ENCODE data around the gene SOX5.
"Not testable (repeated sequence)": the region's sequence is repeated elsewhere in the genome, so short reads cannot be mapped to it uniquely, and the experiment has no call there.

SOX5 gene

GRCh38 chr12:23721268-23721667 is 228.2 kb downstream of the SOX5 start:
- Histone ChIP-seq H4K20me1 (ENCODE audit: insufficient read depth, low read length) (no peaks in the 10 kb centered on the region), H3K9me2 (replicated peaks; ENCODE audit: insufficient read depth, low read length) (no peaks in the 10 kb centered on the region), H2AFZ (ENCODE audit: low read length) (no peak overlapping the region), H3K79me2 (ENCODE audit: low read length) (no peaks in the 10 kb centered on the region), H3K4me1 (ENCODE audit: low read length) (no peaks in the 10 kb centered on the region), H3K4me3 (ENCODE audit: low read length) (no peak overlapping the region), H3K36me3 (replicated peaks; ENCODE audit: insufficient read depth, low read length) (no peaks in the 10 kb centered on the region), H3F3A (ENCODE audit: insufficient read depth, low read length) (no peaks in the 10 kb centered on the region), H3K9ac (ENCODE audit: low read length) (no peak overlapping the region), H3K27me3 (replicated peaks; ENCODE audit: insufficient read depth, low read length) (no peaks in the 10 kb centered on the region), H3K27ac (ENCODE audit: low read length) (no peak overlapping the region), H3K4me2 (ENCODE audit: low read depth, low read length) (no peak overlapping the region), H3K9me3 (replicated peaks; ENCODE audit: insufficient read depth, low read length) (no peaks in the 10 kb centered on the region)
- TF ChIP-seq EZH2 (optimal IDR thresholded peaks at IDR 0.05; ENCODE audit: low read depth, low read length) (no peak), CTCF (IDR thresholded peaks at IDR 0.05; ENCODE audit: low read length) (no peak), EZH2phosphoT487 (IDR thresholded peaks at IDR 0.05; ENCODE audit: low read length) (no peak)
- DNase-seq: no peak

- Histone ChIP-seq H4K20me1 (ENCODE audit: insufficient read depth, low read length) (no peaks in the 10 kb centered on the region), H3K4me2 (ENCODE audit: low read depth, low read length) (no peak overlapping the region), H3K79me2 (ENCODE audit: low read length) (no peaks in the 10 kb centered on the region), H3K9ac (ENCODE audit: low read length) (no peak overlapping the region), H2AFZ (ENCODE audit: low read length) (no peak overlapping the region), H3K9me2 (replicated peaks; ENCODE audit: insufficient read depth, low read length) (no peaks in the 10 kb centered on the region), H3K9me3 (replicated peaks; ENCODE audit: insufficient read depth, low read length) (no peaks in the 10 kb centered on the region), H3K36me3 (replicated peaks; ENCODE audit: insufficient read depth, low read length) (no peaks in the 10 kb centered on the region), H3K4me1 (ENCODE audit: low read length) (no peaks in the 10 kb centered on the region), H3K27me3 (replicated peaks; ENCODE audit: insufficient read depth, low read length) (no peaks in the 10 kb centered on the region), H3K27ac (ENCODE audit: low read length) (no peak overlapping the region), H3F3A (ENCODE audit: insufficient read depth, low read length) (no peaks in the 10 kb centered on the region), H3K4me3 (ENCODE audit: low read length) (no peak overlapping the region)
- no peak for DNase-seq
- TF ChIP-seq EZH2phosphoT487 (IDR thresholded peaks at IDR 0.05; ENCODE audit: low read length) (no peak), EZH2 (optimal IDR thresholded peaks at IDR 0.05; ENCODE audit: low read depth, low read length) (no peak), CTCF (IDR thresholded peaks at IDR 0.05; ENCODE audit: low read length) (no peak)
These were observed 230.0 kb downstream of the SOX5 start for GRCh38 chr12:23719493-23719892.

- H3F3A ChIP-seq (ENCODE audit: insufficient read depth, low read length); DNase-seq; H3K9me2 ChIP-seq (replicated peaks; ENCODE audit: insufficient read depth, low read length); H2AFZ ChIP-seq (ENCODE audit: low read length); H4K20me1 ChIP-seq (ENCODE audit: insufficient read depth, low read length); H3K27ac ChIP-seq (ENCODE audit: low read length); H3K9me3 ChIP-seq (replicated peaks; ENCODE audit: insufficient read depth, low read length); H3K4me3 ChIP-seq (ENCODE audit: low read length); H3K4me2 ChIP-seq (ENCODE audit: low read depth, low read length); H3K27me3 ChIP-seq (replicated peaks; ENCODE audit: insufficient read depth, low read length); H3K4me1 ChIP-seq (ENCODE audit: low read length); H3K36me3 ChIP-seq (replicated peaks; ENCODE audit: insufficient read depth, low read length); H3K9ac ChIP-seq (ENCODE audit: low read length); H3K79me2 ChIP-seq (ENCODE audit: low read length): not testable (repeated sequence)
These were observed 239.1 kb downstream of the SOX5 start for GRCh38 chr12:23710361-23710760.

- TF ChIP-seq EZH2phosphoT487 (IDR thresholded peaks at IDR 0.05; ENCODE audit: low read length): no peak
- TF ChIP-seq EZH2 (optimal IDR thresholded peaks at IDR 0.05; ENCODE audit: low read depth, low read length): no peak
- no peak for TF ChIP-seq CTCF (IDR thresholded peaks at IDR 0.05; ENCODE audit: low read length)
- H3K27me3 ChIP-seq (replicated peaks; ENCODE audit: insufficient read depth, low read length): no peaks in the 10 kb centered on the region
- no peaks in the 10 kb centered on the region for H3F3A ChIP-seq (ENCODE audit: insufficient read depth, low read length)
- H3K9me3 ChIP-seq (replicated peaks; ENCODE audit: insufficient read depth, low read length): no peaks in the 10 kb centered on the region
- H4K20me1 ChIP-seq (ENCODE audit: insufficient read depth, low read length): no peaks in the 10 kb centered on the region
- H3K4me1 ChIP-seq (ENCODE audit: low read length): no peaks in the 10 kb centered on the region
- H3K9me2 ChIP-seq (replicated peaks; ENCODE audit: insufficient read depth, low read length): no peaks in the 10 kb centered on the region
- H3K36me3 ChIP-seq (replicated peaks; ENCODE audit: insufficient read depth, low read length): no peaks in the 10 kb centered on the region
- no peaks in the 10 kb centered on the region for H3K79me2 ChIP-seq (ENCODE audit: low read length)
- no peak overlapping the region for H3K27ac ChIP-seq (ENCODE audit: low read length)
- no peak overlapping the region for H3K9ac ChIP-seq (ENCODE audit: low read length)
- H2AFZ ChIP-seq (ENCODE audit: low read length): no peak overlapping the region
- H3K4me3 ChIP-seq (ENCODE audit: low read length): no peak overlapping the region
- H3K4me2 ChIP-seq (ENCODE audit: low read depth, low read length): no peak overlapping the region
- DNase-seq: no peak
These were observed 241.2 kb downstream of the SOX5 start for GRCh38 chr12:23708185-23708837.

Measured in MM.1S (cell line).